ENCODE data around the gene KAT6B.

GRCh38 chr10:74987339-74988053 is 161.1 kb downstream of the KAT6B start:
- TF ChIP-seq, protein P1, sequence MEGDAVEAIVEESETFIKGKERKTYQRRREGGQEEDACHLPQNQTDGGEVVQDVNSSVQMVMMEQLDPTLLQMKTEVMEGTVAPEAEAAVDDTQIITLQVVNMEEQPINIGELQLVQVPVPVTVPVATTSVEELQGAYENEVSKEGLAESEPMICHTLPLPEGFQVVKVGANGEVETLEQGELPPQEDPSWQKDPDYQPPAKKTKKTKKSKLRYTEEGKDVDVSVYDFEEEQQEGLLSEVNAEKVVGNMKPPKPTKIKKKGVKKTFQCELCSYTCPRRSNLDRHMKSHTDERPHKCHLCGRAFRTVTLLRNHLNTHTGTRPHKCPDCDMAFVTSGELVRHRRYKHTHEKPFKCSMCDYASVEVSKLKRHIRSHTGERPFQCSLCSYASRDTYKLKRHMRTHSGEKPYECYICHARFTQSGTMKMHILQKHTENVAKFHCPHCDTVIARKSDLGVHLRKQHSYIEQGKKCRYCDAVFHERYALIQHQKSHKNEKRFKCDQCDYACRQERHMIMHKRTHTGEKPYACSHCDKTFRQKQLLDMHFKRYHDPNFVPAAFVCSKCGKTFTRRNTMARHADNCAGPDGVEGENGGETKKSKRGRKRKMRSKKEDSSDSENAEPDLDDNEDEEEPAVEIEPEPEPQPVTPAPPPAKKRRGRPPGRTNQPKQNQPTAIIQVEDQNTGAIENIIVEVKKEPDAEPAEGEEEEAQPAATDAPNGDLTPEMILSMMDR (IDR thresholded peaks at IDR 0.05), result no peak
- TF ChIP-seq EZH2 (IDR thresholded peaks at IDR 0.05), result no peak
- TF ChIP-seq EZH2phosphoT487 (IDR thresholded peaks at IDR 0.05), result no peak

Data from neural progenitor cell (in vitro differentiated cells).